ENCODE results near the gene C1QTNF7.
A peak's percentile ranks its signal among the peaks of the same experiment; 100 is the strongest.

Gene C1QTNF7

DNA sequence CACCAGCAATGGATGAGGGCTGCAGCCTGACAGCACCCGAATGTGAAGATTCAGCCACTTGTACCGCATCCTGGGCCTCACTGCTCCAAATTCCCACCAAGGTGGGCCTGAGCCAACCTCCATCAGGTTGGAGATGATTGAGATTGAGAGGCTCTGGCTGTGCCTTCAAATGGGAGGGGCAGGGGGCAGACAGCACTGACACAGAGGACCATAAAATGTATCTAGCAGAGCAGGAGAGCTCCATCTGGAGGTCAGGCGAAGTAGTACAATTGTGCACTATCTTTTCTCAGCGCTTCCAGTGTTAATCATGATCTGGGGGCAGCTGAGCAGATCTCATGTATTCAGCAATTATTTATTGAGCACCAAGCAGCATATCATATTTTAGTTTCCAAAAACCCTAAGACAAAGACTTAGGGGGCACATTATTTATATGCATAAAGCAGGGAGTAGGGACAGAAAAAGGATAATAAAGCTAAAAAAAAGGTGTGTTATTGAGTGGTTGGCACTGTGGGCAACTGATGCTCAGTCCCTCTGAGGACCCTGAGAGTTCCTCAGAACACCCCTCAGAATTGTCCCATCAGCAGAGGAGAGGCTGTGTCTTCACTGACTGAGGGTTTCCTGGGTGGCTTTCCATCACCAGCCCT lies 31.6 kb upstream of the C1QTNF7 start:
- peak; percentile 79 for TF ChIP-seq CTCF (IDR thresholded peaks at IDR 0.05; ENCODE audit: insufficient read depth, low read length, poor library complexity, severe bottlenecking)
- no peaks in the 10 kb centered on the region; the same call in 1 of the 2 replicates for H3K27me3 ChIP-seq (replicated peaks; ENCODE audit: control insufficient read depth, insufficient read depth, low read length)
- peak; percentile 19 for DNase-seq (ENCODE audit: extremely low read depth, insufficient read length)
- no peak overlapping the region for H3K4me3 ChIP-seq (replicated peaks; ENCODE audit: low read depth, low read length)
- no peaks in the 10 kb centered on the region for H3K36me3 ChIP-seq (ENCODE audit: control insufficient read depth, insufficient read depth, low read length)

DNA sequence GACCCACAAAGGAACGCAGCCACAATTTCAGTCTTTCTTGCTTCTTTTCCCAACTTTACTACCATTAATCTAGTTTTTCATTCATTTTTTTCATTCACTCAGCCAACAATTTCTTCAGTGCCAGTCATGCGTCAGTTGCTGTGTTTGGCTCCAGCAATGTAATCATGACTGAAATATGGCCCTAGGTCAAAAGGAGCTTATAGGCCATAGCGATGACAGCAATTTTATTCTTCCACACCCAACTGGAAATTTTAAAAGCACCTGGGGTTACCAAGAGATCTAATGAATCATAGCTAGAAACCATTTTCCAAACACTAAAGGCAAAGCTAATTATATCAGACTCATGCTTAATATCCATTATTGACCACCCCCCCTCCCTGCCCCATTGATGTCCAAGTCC lies 29.8 kb upstream of the C1QTNF7 start:
- TF ChIP-seq CTCF (IDR thresholded peaks at IDR 0.05; ENCODE audit: insufficient read depth, low read length, poor library complexity, severe bottlenecking): no peak
- no peaks in the 10 kb centered on the region for H3K36me3 ChIP-seq (ENCODE audit: control insufficient read depth, insufficient read depth, low read length)
- no peaks in the 10 kb centered on the region; the same call in 1 of the 2 replicates for H3K27me3 ChIP-seq (replicated peaks; ENCODE audit: control insufficient read depth, insufficient read depth, low read length)
- H3K4me3 ChIP-seq (replicated peaks; ENCODE audit: low read depth, low read length): no peak overlapping the region
- DNase-seq (ENCODE audit: extremely low read depth, insufficient read length): no peak

DNA sequence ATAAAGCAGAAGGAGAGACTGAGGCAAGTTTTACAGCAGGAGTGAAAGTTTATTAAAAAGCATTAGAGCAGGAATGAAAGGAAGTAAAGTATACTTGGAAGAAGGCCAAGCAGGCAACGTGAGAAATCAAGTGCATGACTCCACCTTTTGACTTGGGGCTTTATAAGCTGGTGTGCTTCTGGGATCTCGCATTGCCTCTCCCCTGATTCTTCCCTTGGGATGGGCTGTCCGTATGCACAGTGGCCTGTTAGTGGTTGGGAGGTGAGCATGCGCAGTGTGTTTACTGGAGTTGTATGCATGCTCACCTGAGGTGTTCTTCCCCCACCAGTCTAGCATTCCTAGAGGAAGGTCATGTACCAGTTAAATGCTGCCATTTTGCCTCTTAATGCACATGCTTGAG lies 29.1 kb upstream of the C1QTNF7 start:
- TF ChIP-seq CTCF (IDR thresholded peaks at IDR 0.05; ENCODE audit: insufficient read depth, low read length, poor library complexity, severe bottlenecking): no peak
- no peak for DNase-seq (ENCODE audit: extremely low read depth, insufficient read length)
- no peaks in the 10 kb centered on the region; the same call in 1 of the 2 replicates for H3K27me3 ChIP-seq (replicated peaks; ENCODE audit: control insufficient read depth, insufficient read depth, low read length)
- no peak overlapping the region for H3K4me3 ChIP-seq (replicated peaks; ENCODE audit: low read depth, low read length)
- no peaks in the 10 kb centered on the region for H3K36me3 ChIP-seq (ENCODE audit: control insufficient read depth, insufficient read depth, low read length)

DNA sequence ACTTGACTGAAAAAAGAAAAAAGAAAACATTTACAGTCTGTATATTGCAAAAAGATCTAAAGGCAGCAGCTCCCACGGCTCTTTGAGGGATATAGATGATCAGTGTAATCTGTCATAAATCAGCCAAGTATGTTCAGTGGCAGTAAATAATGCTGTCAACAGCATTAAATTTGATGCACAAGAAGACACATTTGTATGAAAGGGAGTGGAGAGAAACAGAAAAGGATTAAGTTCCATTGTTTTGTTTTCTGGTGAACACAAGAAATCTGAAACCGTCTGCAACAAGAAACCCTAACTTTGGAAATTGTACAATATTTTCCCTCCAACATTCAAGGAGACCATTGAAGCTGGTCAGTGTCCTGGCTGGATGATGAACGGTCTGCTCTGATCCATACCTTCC lies 27.6 kb upstream of the C1QTNF7 start:
- H3K27me3 ChIP-seq (replicated peaks; ENCODE audit: control insufficient read depth, insufficient read depth, low read length): no peaks in the 10 kb centered on the region; the same call in 1 of the 2 replicates

DNA sequence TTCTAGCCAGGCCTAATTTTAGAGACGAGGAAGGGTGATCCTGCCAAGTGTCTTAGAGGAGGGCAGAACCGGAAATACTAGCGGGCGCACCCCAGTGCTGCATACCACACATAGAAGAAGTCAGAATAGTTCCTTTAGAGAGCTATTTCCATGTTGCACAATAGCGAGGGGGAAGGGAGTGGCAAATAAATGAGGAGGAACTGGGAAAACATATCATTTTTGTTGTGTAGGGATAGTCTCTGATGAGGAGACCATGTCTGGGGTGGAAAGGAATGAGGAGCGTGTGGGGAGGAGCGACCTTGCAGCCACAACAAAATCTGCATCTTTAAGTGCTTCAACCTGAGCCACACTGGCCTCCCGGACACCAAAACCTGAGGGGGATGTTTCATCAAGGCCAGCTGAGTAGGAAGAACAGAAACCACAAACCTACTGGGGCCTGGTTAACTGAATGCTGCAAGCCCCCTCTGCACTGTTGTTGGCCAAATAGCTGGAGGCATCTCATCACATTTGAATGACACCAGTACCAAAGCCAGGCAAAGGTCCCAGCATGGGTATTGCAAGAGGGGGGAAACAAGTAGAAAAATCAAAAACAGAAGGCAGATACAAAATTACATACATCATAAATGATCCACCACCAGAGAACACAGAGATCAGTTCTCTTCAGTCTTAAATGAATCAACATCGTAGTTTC lies 26.7 kb upstream of the C1QTNF7 start:
- Histone ChIP-seq H3K27me3 (replicated peaks; ENCODE audit: control insufficient read depth, insufficient read depth, low read length) (no peaks in the 10 kb centered on the region; the same call in 1 of the 2 replicates), H3K36me3 (ENCODE audit: control insufficient read depth, insufficient read depth, low read length) (no peaks in the 10 kb centered on the region), H3K4me3 (replicated peaks; ENCODE audit: low read depth, low read length) (no peak overlapping the region)
- DNase-seq (ENCODE audit: extremely low read depth, insufficient read length): no peak
- no peak for TF ChIP-seq CTCF (IDR thresholded peaks at IDR 0.05; ENCODE audit: insufficient read depth, low read length, poor library complexity, severe bottlenecking)

More for the DNA sequence above, 27.6 kb upstream of the C1QTNF7 start:
- DNase-seq (ENCODE audit: extremely low read depth, insufficient read length): no peak
- no peak overlapping the region for H3K4me3 ChIP-seq (replicated peaks; ENCODE audit: low read depth, low read length)
- no peak for TF ChIP-seq CTCF (IDR thresholded peaks at IDR 0.05; ENCODE audit: insufficient read depth, low read length, poor library complexity, severe bottlenecking)
- H3K36me3 ChIP-seq (ENCODE audit: control insufficient read depth, insufficient read depth, low read length): no peaks in the 10 kb centered on the region
